Trophoblast cell (in vitro differentiated cells and primary cell): ENCODE measurements around the gene SCFD2.

ENCODE experiments used
- DNase-seq, 2 donors: peaks; one replicate each; pipeline ENCODE4 v3.0.0-alpha.2; 2016
- H2AFZ ChIP-seq: 2 replicates; pipeline ENCODE4 v1.6.1; 2013; ENCODE audit warnings: low read length, moderate library complexity, mild to moderate bottlenecking; ENCODE audit not compliant: insufficient read depth, poor library complexity
- H2AK5ac ChIP-seq: 2 replicates; pipeline ENCODE4 v1.6.1; 2013; ENCODE audit warnings: mild to moderate bottlenecking, low read length
- H2BK120ac ChIP-seq: 2 replicates; pipeline ENCODE4 v1.6.1; 2013; ENCODE audit warnings: low read length, mild to moderate bottlenecking, moderate library complexity; ENCODE audit not compliant: insufficient read depth, poor library complexity
- H2BK12ac ChIP-seq: 2 replicates; pipeline ENCODE4 v1.6.1; 2013; ENCODE audit warnings: mild to moderate bottlenecking, low read length, moderate library complexity
- H2BK5ac ChIP-seq: 2 replicates; pipeline ENCODE4 v1.6.1; 2013; ENCODE audit warnings: low read length, low read depth, moderate library complexity, mild to moderate bottlenecking; ENCODE audit not compliant: poor library complexity
- H3K14ac ChIP-seq: 2 replicates; pipeline ENCODE4 v1.6.1; 2013; ENCODE audit warnings: mild to moderate bottlenecking, low read length
- H3K18ac ChIP-seq: 2 replicates; pipeline ENCODE4 v1.6.1; 2013; ENCODE audit warnings: mild to moderate bottlenecking, low read length
- H3K23ac ChIP-seq: 2 replicates; pipeline ENCODE4 v1.6.1; 2013; ENCODE audit warnings: low read length
- H3K27ac ChIP-seq: 2 replicates; pipeline ENCODE4 v1.5.1; 2013; ENCODE audit warnings: low read depth, mild to moderate bottlenecking, inconsistent platforms, low read length, moderate library complexity
- H3K27me3 ChIP-seq: 2 replicates; pipeline ENCODE4 v1.6.1; 2013; ENCODE audit warnings: inconsistent platforms, mild to moderate bottlenecking, low read length, moderate library complexity; ENCODE audit not compliant: insufficient read depth
- H3K36me3 ChIP-seq, 2 experiments: 1 replicate in 1 of 2; 2 replicates in 1 of 2; pipeline ENCODE4 v1.6.1; 2013; ENCODE audit warnings: low read length in 2 of 2, mild to moderate bottlenecking in 2 of 2, moderate library complexity in 1 of 2; ENCODE audit not compliant: insufficient read depth in 2 of 2, control insufficient read depth in 1 of 2
- H3K4ac ChIP-seq: 2 replicates; pipeline ENCODE4 v1.6.1; 2013; ENCODE audit warnings: low read depth, mild to moderate bottlenecking, low read length, moderate library complexity
- H3K4me1 ChIP-seq, 2 experiments: 1 replicate in 1 of 2; 2 replicates in 1 of 2; pipeline ENCODE4 v1.6.1; 2013; ENCODE audit warnings: low read length in 2 of 2, mild to moderate bottlenecking in 2 of 2, moderate library complexity in 1 of 2; ENCODE audit not compliant: insufficient read depth in 2 of 2, control insufficient read depth in 1 of 2
- H3K4me2 ChIP-seq: 2 replicates; pipeline ENCODE4 v1.6.1; 2013; ENCODE audit warnings: inconsistent platforms, mild to moderate bottlenecking, low read length, moderate library complexity
- H3K4me3 ChIP-seq: 2 replicates; pipeline ENCODE4 v1.5.1; 2013; ENCODE audit warnings: mild to moderate bottlenecking, low read depth, low read length, inconsistent platforms
- H3K79me1 ChIP-seq: one replicate; pipeline ENCODE4 v1.6.1; 2013; ENCODE audit warnings: low read length
- H3K79me2 ChIP-seq: 2 replicates; pipeline ENCODE4 v1.6.1; 2013; ENCODE audit warnings: low read length, mild to moderate bottlenecking; ENCODE audit not compliant: control insufficient read depth, insufficient read depth, poor library complexity
- H3K9ac ChIP-seq: 2 replicates; pipeline ENCODE4 v1.6.1; 2013; ENCODE audit warnings: mild to moderate bottlenecking, low read length
- H3K9me3 ChIP-seq: 2 replicates; pipeline ENCODE4 v1.6.1; 2013; ENCODE audit warnings: low read depth, mild to moderate bottlenecking, control low read depth, inconsistent platforms, low read length; ENCODE audit not compliant: insufficient read depth
- H4K12ac ChIP-seq: 2 replicates; pipeline ENCODE4 v1.6.1; 2013; ENCODE audit warnings: low read depth, mild to moderate bottlenecking, low read length, moderate library complexity
- H4K8ac ChIP-seq: 2 replicates; pipeline ENCODE4 v1.6.1; 2013; ENCODE audit warnings: low read depth, mild to moderate bottlenecking, low read length, moderate library complexity
- H4K91ac ChIP-seq: one replicate; pipeline ENCODE4 v1.6.1; 2013; ENCODE audit warnings: low read depth, mild to moderate bottlenecking, low read length, moderate library complexity
- WGBS: extraction: QIAGEN DNeasy Blood & Tissue Kit; methylation state at CpG from one replicate; pipeline ENCODE4 v1.1.7; 2013; ENCODE audit warnings: missing lambda C conversion rate; ENCODE audit not compliant: insufficient read length, insufficient coverage; ENCODE audit errors: extremely low coverage; 5-methylcytosine and 5-hydroxymethylcytosine counted together

SCFD2 gene

DNA sequence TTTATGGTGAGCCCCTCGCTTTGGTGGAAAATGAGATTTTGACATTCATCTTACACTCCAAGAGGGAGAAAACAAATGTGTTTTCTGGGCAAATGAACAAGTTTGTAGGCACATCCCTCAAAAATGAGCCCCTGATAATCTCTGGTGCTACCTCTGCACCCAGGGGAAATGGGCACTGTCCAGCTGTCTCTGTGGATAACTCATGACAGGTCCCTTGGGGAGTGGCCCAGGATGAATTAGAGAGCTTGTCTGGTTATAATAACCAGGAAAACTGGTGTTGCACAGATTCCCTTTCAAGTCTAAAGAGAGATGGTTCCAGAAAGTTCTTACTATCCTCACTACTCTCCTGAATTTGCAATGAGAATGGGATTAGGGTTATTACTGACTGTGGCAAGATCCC, 496.2 kb downstream of the SCFD2 start:
- peaks cover 11 to 19% of the 10 kb centered on the region in 2 experiments for H3K36me3 ChIP-seq
- H4K8ac ChIP-seq = no peak overlapping the region
- no peaks in the 10 kb centered on the region for H3K9me3 ChIP-seq
- H2AFZ ChIP-seq = no peak overlapping the region
- H3K4ac ChIP-seq = no peak overlapping the region
- H3K4me2 ChIP-seq = no peak overlapping the region
- peaks cover 28 to 35% of the 10 kb centered on the region in 2 experiments for H3K4me1 ChIP-seq
- H4K12ac ChIP-seq = no peak overlapping the region
- no peak for DNase-seq
- H3K9ac ChIP-seq = no peak overlapping the region
- H3K27me3 ChIP-seq = no peaks in the 10 kb centered on the region
- H2BK5ac ChIP-seq = peak overlapping the region; percentile 12
- H2BK12ac ChIP-seq = peak overlapping the region; percentile 51
- peak overlapping the region; percentile 31 for H3K27ac ChIP-seq
- H3K23ac ChIP-seq = no peak overlapping the region
- no peak overlapping the region for H3K4me3 ChIP-seq
- no peaks in the 10 kb centered on the region for H3K79me2 ChIP-seq
- peak overlapping the region; percentile 14 for H3K14ac ChIP-seq
- no CpG with 5 or more reads among the region's 1 CpG for WGBS
- H2AK5ac ChIP-seq = no peak overlapping the region
- H3K18ac ChIP-seq = no peak overlapping the region
- no peak overlapping the region for H2BK120ac ChIP-seq
- H4K91ac ChIP-seq = no peak overlapping the region
- peaks cover 25% of the 10 kb centered on the region for H3K79me1 ChIP-seq

DNA sequence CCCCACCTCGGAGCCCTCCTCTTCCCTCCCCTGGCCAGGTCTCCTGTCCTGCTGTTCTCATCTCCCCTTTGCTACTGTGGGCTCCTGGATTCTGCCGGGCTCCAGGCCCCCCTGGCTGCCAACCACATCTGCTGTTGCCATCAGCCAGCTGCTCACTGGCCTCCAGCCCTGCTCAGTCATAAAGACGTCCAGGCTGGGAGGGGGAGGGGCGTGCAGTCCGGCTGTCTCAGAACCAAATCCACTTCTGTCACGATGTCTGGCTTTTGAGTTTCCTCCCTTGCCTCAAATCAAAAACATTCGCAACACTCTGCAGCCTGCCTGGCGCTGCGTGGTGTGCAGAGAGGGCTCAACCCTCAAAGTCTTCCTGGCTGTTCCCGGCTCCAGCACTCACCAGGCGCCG, 496.7 kb downstream of the SCFD2 start:
- no CpG with 5 or more reads among the region's 12 CpGs for WGBS
- no peaks in the 10 kb centered on the region for H3K79me2 ChIP-seq
- H3K9me3 ChIP-seq = no peaks in the 10 kb centered on the region
- H3K27ac ChIP-seq = peak overlapping the region; percentile 31
- H2BK12ac ChIP-seq = peak overlapping the region; percentile 51
- H4K12ac ChIP-seq = no peak overlapping the region
- no peaks in the 10 kb centered on the region for H3K27me3 ChIP-seq
- no peak overlapping the region for H2BK120ac ChIP-seq
- H3K36me3 ChIP-seq = peaks cover 11 to 22% of the 10 kb centered on the region in 2 experiments
- H3K4me2 ChIP-seq = no peak overlapping the region
- peaks cover 24 to 33% of the 10 kb centered on the region in 2 experiments for H3K4me1 ChIP-seq
- H2BK5ac ChIP-seq = peak overlapping the region; percentile 36
- H3K23ac ChIP-seq = no peak overlapping the region
- H3K18ac ChIP-seq = no peak overlapping the region
- H4K91ac ChIP-seq = peak overlapping the region; percentile 10
- H2AFZ ChIP-seq = no peak overlapping the region
- no peak overlapping the region for H3K4ac ChIP-seq
- H3K14ac ChIP-seq = peak overlapping the region; percentile 14
- DNase-seq = peak in 1 of 2 donors; percentile 17
- H3K9ac ChIP-seq = no peak overlapping the region
- no peak overlapping the region for H3K4me3 ChIP-seq
- peak overlapping the region; percentile 39 for H4K8ac ChIP-seq
- peaks cover 21% of the 10 kb centered on the region for H3K79me1 ChIP-seq
- no peak overlapping the region for H2AK5ac ChIP-seq

DNA sequence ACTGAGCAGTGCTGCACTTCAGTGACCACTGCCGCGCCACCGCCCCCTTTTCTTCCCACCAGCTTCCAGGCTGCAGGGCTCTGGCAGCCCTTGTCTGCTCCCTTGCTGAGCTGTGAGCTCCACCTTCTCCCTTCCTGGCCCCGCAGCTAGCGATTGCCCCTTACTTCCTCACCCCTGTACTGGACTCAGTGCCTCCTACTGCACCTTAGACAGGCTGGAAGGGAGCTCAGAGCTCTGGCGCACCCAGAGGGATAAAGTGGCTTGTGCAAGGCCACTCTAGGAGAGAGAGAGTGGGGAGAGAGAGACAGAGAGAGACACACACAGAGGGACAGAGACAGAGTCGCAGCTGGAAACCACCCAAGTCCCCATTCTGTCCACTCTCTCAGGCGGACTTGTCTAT, 497.7 kb downstream of the SCFD2 start:
- no CpG with 5 or more reads among the region's 8 CpGs for WGBS
- Histone ChIP-seq H3K27ac (no peak overlapping the region), H2BK5ac (no peak overlapping the region), H2AFZ (no peak overlapping the region), H3K9ac (no peak overlapping the region), H3K23ac (no peak overlapping the region), H3K79me1 (peaks cover 19% of the 10 kb centered on the region), H3K79me2 (no peaks in the 10 kb centered on the region), H3K4me1 (peaks cover 21 to 30% of the 10 kb centered on the region in 2 experiments), H3K36me3 (peaks cover 11 to 22% of the 10 kb centered on the region in 2 experiments), H3K4me2 (no peak overlapping the region), H3K14ac (peak overlapping the region; percentile 6), H4K12ac (no peak overlapping the region), H4K8ac (no peak overlapping the region), H3K4me3 (no peak overlapping the region), H2BK12ac (peak overlapping the region; percentile 19), H3K18ac (no peak overlapping the region), H3K9me3 (no peaks in the 10 kb centered on the region), H2BK120ac (no peak overlapping the region), H3K27me3 (no peaks in the 10 kb centered on the region), H3K4ac (no peak overlapping the region), H4K91ac (no peak overlapping the region), H2AK5ac (peak overlapping the region; percentile 8)
- peak in 1 of 2 donors; percentile 58 for DNase-seq

DNA sequence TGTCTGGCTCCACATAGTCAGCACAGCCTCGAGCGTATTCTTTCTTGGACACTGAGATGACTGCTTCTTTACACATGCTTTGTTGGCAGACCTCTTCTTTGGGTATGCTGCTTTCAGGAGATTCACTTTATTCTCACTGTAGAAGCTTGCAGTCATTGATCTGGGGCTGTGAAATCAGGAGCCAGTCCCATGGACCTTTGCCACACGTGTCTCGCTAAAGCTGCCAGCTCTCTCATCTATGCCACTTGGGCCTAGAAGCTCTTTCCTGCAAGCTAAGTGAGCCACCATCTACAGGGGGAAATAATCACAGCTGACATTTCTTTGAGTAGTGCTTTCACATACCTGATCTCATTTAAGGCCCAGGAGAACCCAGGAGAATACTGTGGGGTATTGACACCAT, 498.7 kb downstream of the SCFD2 start:
- Histone ChIP-seq H3K36me3 (peaks cover 11 to 22% of the 10 kb centered on the region in 2 experiments), H4K8ac (no peak overlapping the region), H2AFZ (no peak overlapping the region), H3K9ac (no peak overlapping the region), H2BK12ac (no peak overlapping the region), H2BK120ac (no peak overlapping the region), H3K14ac (no peak overlapping the region), H3K27me3 (no peaks in the 10 kb centered on the region), H4K91ac (no peak overlapping the region), H3K23ac (no peak overlapping the region), H3K18ac (no peak overlapping the region), H3K4me1 (peaks cover 21 to 30% of the 10 kb centered on the region in 2 experiments), H3K79me1 (peaks cover 26% of the 10 kb centered on the region), H3K4me3 (no peak overlapping the region), H3K4ac (no peak overlapping the region), H3K79me2 (peaks cover 7% of the 10 kb centered on the region), H3K9me3 (no peaks in the 10 kb centered on the region), H2AK5ac (no peak overlapping the region), H3K4me2 (no peak overlapping the region), H2BK5ac (no peak overlapping the region), H4K12ac (no peak overlapping the region), H3K27ac (no peak overlapping the region)
- DNase-seq = peak in 1 of 2 donors; percentile 13
- WGBS = no CpG with 5 or more reads among the region's 4 CpGs
